GM12891 (cell line): ENCODE results near the gene PRKCE.

Source experiments
- PAX5 ChIP-seq: IDR thresholded peaks from 2 replicates; pipeline ENCODE4 v1.6.1; 2011; ENCODE audit warnings: low read length, moderate library complexity, mild to moderate bottlenecking; ENCODE audit not compliant: insufficient read depth, severe bottlenecking
- POLR2A ChIP-seq: IDR thresholded peaks from 2 replicates; pipeline ENCODE4 v1.6.1; 2011; ENCODE audit warnings: low read depth, low read length, control low read depth
- POLR2AphosphoS5 ChIP-seq: IDR thresholded peaks from 2 replicates; pipeline ENCODE4 v1.6.1; 2011; ENCODE audit warnings: low read depth, low read length, control low read depth
- SPI1 ChIP-seq: IDR thresholded peaks from 2 replicates; pipeline ENCODE4 v1.6.1; 2011; ENCODE audit warnings: low read depth, low read length, control low read depth
- TAF1 ChIP-seq: IDR thresholded peaks from 2 replicates; pipeline ENCODE4 v1.6.1; 2011; ENCODE audit warnings: low read depth, low read length, control low read depth

DNA sequence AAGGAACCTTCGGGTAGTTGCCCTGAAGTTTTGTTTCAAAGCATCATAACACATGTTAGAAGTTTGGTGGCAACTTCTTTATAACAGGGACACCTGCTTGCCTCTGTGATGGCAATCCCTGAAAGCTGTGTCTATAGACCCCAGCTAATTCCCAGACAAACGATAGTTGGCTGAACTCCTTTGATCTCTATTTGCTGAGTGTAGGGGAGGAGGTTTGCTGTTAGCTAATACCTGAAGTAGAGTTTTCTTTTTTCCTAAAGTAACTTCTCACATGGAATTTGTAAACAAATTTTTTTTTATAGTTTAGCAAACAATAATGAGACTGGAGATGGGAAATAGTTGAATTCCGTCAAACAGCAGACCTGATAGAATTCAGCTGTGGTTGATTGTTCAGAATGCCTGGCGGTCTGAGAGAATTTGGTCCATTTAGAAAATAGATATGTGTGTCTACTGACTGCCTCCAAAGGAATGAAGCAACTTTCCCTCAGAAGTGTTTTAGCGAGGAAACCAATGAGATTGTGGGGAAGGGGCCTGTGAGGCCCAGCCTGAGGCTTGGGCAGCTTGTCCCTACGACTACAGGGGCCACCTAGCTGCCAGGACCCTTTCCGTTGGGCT lies 522.3 kb downstream of the PRKCE start:
- TF ChIP-seq POLR2AphosphoS5 (no peak), POLR2A (no peak), PAX5 (no peak), TAF1 (no peak), SPI1 (no peak)
